Measurements from ENCODE around the gene PVR. TPM values are rescaled to one million over a fixed set of nuclear protein-coding genes. Genes with fewer than 3 reads are reported as not detected.
"Not testable (repeated sequence)": the region's sequence is repeated elsewhere in the genome, so short reads cannot be mapped to it uniquely, and the experiment has no call there.

Gene PVR
- polyA plus RNA-seq, 4 donors = 30.0 to 36.1 (median 31.7) TPM

DNA sequence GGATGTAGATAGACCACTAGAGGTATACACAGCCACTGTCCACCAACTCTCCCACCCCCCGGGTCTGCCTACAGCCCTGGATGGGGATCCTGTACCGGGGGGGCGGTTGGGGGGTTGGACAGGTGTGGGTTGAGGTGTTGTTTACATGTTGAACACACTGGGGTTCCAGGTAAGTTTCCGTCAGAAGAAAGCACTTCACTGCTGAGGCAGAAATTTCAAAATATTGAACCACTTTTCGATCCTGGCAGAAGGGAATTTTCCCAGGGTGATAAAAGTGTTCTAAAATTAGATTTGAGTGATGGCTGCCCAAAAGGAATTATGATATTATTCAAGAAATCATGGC, 48.6 kb downstream of the PVR start:
- DNase-seq (ENCODE audit: low read depth in 4 of 4, low spot score in 3 of 4) = no peak

DNA sequence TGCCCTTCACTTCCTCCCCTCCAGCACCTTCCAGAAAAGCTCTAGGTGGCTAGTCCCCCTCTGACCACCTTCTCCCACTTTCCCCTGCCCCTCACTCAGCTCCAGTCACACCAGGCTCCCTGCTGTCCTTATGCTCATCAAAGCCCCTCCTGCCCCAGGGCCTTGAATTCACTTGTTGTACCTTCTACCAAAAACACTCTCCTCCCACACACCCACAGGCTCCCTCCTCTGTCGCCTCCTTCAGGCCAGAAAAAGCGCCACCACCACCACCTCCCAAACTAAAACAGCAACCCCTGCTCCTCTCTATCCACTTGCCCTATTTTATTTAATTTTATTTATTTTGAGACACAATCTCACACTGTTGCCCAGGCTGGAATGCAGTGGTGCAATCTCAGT, 50.5 kb downstream of the PVR start:
- no peak for DNase-seq (ENCODE audit: low read depth in 4 of 4, low spot score in 3 of 4)

DNA sequence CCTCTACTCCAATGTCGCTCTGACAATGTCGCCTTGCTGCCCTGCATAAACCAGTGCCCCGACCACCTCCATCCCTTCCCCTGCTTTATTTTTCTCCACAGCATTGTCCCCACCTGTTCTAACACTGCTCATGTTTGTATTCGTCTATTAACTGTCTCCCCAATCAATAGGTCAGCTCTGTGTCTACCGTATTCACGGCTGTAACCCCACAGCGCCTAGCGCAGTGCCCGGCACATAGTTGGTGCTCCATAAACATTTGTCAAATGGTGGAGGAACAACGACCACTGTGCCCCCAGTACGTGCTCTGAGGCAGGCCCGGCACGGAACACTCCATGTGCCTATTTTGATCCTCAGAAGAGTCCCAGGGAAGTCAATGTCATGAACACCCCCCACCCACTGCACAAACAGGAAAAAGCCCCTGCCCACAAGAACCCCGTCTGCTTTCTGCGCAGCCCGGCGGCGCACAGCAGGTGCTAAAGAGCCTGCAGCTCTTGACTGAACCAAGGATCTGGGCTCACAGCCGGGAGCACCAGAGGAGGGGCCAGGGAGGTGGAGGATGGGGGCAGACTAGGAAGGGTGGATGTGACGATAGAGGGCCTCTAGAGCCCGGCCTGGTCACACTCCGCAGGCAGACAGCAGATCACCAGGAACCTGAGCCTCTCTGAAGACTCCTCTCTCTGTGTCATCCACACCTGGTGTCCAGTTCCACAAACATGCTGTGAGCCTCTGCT, 53.4 kb downstream of the PVR start:
- DNase-seq (ENCODE audit: low read depth in 4 of 4, low spot score in 3 of 4) = no peak

DNA sequence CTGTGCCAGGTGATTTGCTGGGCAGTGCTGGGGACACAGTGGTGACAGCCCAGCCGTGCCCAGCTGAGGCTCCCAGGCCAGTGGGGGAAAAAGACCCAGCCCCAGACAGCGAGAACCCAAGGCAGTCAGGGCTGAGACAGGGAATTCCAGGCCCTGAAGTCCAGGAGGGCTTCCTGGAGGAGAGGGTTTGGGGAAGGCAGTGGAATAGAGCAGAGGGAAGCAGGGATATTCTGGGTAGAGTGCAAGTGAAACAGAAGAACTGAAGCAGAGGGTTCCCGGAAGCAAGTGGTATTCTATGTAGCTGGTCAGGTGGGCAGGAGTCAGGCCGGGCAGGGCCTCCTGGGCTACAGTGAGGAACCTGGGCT, 53.9 kb downstream of the PVR start:
- DNase-seq (ENCODE audit: low read depth in 4 of 4, low spot score in 3 of 4) = no peak

DNA sequence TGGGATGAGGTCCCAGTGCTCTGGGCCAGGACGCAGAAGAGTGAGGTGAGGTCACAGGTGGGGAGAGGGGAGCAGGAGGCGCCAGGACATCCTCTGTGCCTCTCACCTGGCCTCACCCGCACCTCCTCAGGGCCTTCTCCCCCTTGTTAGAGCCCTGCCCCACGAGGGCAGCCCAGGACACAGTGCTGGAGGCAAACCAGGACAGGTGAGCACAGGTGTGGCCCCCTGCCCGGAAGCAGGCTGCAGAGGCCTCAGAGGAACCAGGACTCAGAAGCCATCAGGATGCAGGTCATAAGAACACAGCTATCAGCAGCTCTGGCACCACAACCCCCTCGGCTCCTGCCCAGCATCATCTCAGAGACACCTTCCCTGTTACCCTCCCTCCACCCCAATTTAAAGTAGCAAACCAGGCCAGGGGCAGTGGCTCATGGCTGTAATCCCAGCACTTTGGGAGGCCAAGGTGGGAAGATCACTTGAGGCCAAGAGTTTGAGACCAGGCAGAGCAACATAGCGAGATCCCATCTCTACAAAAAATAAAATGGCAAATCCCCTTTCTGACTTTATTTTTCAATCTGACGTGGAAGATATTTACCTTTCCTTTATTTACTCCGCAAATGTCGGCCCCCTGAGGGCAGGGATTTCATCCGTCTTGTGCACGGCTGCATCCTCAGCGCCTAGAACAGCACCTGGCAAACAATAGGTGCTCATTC, 54.9 kb downstream of the PVR start, which contains the start of gene CEACAM16:
CEACAM16 (plus strand) TSS at position 660 of the 710 bp plus-strand sequence. CDS start 2,306 bp downstream, outside the sequence.
- DNase-seq (ENCODE audit: low read depth in 4 of 4, low spot score in 3 of 4) = no peak

DNA sequence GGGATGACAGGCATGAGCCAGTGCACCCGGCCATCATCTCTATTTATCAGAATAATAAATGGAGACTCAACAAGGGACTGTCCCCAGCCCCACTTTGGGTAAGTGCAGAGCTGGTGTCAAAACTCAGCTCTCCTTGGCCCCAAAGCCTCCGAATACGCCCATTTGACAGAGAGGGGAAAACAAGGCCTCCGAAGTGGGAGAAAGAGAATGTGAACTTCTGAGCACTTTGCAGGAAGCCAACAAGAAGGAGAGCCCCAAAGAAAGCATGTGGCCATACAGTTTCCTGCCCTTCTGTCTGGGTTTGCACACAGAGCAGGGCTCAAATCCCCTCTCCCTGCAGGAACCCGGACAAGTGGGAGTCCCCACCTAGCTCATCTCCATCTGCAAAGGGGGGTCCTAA, 56.8 kb downstream of the PVR start:
- no peak for DNase-seq (ENCODE audit: low read depth in 4 of 4, low spot score in 3 of 4)

DNA sequence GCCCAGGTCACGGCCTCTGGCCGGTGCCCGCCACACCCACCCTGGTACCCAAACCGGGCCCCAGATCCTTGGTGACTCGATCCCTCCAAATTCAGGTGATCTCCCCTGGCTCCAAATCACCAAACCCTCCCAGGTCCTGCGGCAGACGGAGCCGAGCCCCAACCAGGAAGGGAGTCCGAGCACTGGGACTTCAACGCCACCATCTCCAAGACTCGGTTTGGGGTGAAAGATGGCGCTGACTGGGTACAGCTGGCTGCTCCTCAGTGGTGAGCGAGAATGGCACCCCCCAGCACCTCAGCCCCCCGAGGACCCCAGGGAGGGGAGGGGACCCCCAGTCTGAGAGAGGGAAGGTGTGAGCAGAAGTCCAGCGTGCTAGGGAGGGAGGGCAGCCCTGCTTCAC, 57.5 kb downstream of the PVR start:
- no peak for DNase-seq (ENCODE audit: low read depth in 4 of 4, low spot score in 3 of 4)

DNA sequence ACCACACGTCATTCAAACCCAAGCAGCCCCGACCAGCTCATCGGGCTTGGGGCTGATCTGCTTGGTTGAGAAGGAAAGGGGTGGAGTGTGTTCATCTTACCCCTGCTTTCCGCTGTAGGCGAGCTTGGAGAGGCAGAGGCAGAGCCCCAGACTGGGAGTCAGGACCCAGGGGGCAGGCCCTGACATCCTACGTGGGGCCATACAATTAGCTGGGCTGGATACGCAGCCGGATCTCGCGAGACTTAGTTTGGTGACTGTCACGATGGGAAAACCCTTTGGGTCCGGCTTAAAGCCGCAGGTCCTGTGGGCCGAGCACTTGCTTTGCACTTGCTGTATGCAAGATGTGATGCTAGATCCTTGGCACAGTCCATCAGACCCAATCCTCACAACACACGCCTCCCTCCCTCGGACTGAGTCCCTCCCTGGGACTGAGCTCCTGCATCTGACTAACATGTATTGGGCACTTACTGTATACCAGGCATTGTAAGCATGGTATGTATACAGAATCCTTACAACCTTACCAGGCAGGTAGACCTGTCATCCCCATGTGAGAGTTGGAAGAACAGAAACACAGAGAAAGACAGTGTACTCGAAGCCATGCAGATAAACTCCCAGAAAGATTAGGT, 59.0 kb downstream of the PVR start:
- no peak for DNase-seq (ENCODE audit: low read depth in 4 of 4, low spot score in 3 of 4)

DNA sequence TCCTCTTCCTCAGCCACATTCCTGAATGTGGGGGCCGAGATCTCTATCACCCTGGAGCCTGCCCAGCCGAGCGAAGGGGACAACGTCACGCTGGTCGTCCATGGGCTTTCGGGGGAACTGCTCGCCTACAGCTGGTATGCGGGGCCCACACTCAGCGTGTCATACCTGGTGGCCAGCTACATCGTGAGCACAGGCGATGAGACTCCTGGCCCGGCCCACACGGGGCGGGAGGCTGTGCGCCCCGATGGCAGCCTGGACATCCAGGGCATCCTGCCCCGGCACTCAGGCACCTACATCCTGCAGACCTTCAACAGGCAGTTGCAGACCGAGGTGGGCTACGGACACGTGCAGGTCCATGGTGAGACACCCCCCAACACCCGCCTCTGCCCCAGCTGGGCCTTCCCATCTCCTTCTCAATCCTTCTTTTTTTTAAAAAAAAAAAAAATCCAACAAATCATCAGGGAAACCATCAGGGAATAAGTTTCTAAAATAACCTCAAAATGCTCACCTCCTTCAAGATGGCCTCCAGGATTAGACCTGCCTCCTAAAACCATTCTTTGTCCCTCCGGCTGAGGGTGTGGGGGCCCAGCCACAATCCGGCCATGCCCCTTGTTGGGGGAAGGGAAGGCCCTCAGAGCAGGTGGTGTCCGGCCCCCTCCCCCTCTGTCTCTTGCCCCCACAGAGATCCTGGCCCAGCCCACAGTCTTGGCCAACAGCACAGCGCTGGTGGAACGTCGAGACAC, 59.8 kb downstream of the PVR start:
- no peak for DNase-seq (ENCODE audit: low read depth in 4 of 4, low spot score in 3 of 4)

DNA sequence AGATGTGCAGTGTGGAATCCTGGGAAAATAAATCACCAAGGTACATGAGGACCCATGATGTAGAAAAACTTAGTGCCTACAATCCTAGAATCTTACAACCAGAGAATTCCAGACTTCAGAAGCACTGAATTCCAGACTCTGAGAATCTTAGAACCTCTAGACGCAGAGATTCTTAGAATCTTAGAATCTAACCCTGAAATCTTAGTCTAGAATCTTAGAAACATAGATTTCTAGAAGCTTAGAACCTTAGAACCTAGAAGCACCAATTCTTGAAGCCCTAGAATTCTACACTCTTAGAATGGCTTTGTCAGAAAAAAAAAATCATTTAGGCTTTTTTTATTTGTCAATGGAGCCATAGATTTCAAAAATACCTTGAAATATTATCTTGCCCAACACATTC, 61.3 kb downstream of the PVR start:
- no peak for DNase-seq (ENCODE audit: low read depth in 4 of 4, low spot score in 3 of 4)

DNA sequence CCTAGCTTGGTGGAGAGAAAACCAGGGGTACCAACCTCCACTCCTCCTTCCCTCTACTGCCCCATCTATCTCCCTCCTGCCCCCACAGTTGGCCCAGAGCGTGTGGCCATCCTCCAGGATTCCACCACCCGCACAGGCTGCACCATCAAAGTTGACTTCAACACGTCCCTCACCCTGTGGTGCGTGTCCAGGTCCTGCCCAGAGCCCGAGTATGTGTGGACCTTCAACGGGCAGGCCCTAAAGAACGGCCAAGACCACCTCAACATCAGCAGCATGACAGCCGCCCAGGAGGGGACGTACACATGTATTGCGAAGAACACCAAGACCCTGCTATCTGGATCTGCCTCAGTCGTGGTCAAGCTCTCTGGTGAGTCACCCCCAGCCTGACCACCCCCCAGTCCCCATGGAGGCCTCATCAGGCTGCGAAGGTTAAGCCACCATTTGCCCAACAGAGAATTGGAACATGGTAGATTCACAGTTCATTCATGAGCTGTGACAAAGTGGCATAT, 61.8 kb downstream of the PVR start:
- DNase-seq (ENCODE audit: low read depth in 4 of 4, low spot score in 3 of 4) = no peak

DNA sequence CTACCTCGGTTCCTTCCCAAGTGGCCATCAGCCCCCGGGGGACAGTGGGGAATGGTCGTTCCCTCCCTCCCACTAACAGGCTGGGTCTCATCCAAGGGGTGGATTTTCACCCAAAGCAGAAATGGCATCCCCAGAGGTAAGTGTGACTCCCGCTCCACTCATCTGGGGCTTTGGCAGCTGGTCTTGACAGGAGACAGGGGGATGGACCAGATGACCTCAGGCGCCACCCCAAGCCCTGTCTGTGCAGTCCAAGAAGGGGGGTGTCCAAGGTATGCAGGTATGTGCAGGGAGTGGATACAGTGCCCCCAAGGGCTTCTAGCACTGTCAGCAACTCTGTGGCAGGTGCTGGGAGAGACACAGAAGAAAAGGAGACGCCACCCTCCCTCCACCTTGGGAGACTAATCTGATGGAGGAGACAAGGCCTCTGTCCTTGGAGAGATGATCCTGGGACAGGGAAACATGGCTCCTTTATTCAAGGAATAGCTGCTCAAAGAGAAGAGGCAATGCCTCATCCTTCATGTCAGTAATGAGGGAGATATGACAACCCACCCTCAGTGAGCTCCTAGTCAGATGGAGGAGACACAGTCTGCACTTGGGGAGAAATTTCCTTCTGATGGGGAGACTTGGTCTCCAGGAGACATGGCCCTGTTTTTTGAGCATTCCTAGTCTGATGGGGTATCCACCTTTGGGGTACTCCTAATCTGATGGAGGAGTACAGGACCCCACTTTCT, 63.0 kb downstream of the PVR start:
- no peak for DNase-seq (ENCODE audit: low read depth in 4 of 4, low spot score in 3 of 4)

DNA sequence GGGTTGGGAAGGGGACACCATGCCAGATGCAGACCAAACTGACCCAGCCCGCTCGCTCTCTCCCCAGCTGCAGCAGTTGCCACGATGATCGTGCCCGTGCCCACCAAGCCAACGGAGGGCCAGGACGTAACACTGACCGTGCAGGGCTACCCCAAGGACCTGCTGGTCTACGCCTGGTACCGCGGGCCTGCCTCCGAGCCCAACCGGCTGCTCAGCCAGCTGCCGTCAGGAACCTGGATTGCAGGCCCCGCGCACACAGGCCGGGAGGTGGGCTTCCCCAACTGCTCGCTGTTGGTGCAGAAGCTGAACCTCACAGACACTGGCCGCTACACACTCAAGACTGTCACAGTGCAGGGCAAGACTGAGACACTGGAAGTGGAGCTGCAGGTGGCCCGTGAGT, 64.1 kb downstream of the PVR start:
- DNase-seq (ENCODE audit: low read depth in 4 of 4, low spot score in 3 of 4) = no peak

DNA sequence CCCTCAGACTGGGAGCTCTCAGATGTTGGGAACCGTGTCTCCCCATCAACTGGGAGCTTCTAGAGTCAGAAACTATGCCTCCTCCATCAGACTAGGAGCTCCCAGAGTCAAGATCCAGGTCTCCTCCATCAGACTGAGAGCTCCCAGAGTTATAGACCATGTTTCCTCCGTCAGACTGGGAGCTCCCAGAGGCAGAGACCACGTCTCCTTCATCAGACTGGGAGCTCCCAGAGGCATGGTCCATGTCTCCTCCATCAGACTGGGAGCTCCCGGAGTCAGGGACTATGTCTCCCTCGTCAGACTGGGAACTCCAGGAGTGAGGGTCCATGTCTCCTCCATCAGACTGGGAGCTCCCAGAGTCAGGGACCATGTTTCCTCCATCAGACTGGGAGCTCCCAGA, 65.2 kb downstream of the PVR start:
- DNase-seq (ENCODE audit: low read depth in 4 of 4, low spot score in 3 of 4) = no peak

DNA sequence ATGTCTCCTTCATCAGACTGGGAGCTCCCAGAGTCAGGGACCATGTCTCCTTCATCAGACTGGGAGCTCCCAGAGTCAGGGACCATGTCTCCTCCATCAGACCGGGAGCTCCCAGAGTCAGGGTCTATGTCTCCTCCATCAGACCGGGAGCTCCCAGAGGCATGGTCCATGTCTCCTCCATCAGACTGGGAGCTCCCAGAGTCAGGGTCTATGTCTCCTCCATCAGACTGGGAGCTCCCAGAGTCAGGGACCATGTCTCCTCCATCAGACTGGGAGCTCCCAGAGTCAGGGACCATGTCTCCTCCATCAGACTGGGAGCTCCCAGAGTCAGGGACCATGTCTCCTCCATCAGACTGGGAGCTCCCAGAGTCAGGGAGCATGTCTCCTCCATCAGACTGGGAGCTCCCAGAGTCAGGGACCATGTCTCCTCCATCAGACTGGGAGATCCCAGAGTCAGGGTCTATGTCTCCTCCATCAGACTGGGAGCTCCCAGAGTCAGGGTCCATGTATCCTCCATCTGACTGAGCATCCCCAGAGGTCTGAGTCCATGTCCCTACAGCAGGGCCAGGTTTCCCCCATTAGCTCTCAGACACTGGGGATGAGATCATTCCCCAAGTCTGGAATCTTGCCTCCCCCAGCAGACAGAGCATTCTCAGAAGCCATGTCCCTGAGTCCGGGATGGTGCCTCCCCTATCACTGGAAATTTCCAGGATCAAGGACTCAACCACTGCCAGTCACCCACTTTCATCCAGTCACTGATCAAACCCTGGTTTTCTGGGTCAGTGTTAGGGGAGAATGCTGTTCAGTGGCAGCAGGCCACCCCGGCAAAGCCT, 65.9 kb downstream of the PVR start:
- not testable (repeated sequence) for DNase-seq (ENCODE audit: low read depth in 4 of 4, low spot score in 3 of 4)

DNA sequence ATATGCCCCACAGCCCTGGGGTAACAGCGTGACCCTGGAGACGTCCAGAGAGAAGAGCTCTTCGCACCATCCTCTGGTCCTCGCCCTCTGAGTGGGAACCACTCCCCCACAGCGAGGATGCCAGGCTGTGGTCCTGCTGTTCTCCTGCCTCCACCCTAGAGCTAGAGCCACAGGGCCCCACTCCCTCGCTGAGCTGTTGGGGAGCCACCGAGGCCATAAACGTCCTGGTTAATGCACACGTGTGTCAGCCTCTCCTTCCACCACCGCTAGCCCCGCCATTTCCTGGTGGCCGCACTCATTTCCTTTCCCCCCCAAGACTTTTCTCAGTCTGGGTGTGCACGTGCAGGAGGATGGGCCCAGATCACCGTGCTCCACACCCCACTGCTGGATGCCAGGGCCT, 66.8 kb downstream of the PVR start:
- DNase-seq (ENCODE audit: low read depth in 4 of 4, low spot score in 3 of 4) = no peak

DNA sequence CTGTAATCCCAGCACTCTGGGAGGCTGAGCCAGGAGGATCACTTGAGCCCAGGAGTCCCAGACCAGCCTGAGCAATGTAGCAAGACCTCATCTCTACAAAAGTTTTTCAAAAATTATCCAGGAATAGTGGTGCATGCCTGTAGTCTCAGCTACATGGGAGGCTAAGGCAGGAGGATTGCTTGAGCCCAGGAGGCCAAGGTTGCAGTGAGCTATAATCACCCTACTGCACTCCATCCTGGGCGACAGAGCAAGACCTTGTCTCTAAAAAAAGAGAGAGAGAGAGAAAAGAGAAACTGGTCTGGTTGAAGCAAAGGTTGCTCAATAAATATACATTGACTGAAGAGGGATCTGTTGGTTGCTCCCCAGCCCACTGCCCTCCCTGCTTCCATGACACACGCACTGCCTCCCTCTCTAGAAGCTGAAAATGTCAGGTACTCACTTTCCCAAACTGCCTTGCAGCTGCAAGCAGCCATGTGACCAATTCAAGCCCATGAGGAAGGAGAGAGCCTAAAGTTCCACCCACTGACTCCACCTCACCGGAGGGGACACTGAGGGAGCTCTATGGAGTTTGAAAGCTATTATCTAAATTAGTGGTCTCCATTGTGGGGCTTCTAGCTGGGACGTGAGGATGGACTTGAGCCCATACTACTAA, 69.3 kb downstream of the PVR start:
- no peak for DNase-seq (ENCODE audit: low read depth in 4 of 4, low spot score in 3 of 4)

Measured in right renal pelvis (tissue), 4 donors.